HG02763 (cell line): ENCODE measurements around the gene TPRG1.

Experiments
- ATAC-seq: cut with Tn5 transposase; IDR thresholded peaks from one replicate; pipeline ENCODE4 v1.9.1; 2021; ENCODE audit warnings: mild to moderate bottlenecking, moderate library complexity; ENCODE audit not compliant: unreplicated experiment

TPRG1 gene

DNA sequence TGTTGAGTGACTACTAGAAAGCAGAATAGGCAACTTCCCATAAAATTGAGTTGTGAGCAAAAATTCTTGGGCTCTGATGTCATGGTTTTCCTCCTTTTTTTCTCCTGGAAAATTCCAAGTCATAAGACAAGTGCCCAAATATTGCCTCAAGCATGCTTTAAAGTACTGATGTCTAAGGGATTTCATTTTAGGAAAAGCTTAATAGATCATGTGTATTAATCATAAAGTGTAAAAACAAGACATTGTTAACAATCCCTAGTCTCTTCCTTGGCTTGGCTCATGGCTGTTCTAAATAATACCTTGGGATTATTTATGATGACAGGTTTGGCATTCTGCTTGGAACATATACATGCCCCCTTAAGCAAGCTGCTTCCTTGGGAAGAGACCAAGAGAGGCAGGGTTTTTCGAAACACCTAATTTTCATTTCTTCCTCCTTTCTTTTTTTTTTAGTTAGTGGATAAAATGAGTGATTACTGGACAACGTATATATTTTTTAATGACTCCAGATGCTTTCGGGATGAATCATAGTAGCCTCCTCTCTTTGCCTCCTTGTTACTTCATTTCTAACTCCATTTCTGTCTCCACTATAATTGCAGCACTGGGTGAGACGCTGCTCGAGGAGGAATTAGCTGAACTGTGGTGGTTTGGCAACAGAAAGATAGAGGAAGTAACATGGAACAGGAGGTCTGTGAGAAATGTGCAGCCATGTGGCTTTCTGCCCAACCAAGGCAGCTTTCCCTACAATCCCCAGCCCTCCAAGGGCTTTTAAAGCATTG, 104.9 kb downstream of the TPRG1 start:
- ATAC-seq: no peak

DNA sequence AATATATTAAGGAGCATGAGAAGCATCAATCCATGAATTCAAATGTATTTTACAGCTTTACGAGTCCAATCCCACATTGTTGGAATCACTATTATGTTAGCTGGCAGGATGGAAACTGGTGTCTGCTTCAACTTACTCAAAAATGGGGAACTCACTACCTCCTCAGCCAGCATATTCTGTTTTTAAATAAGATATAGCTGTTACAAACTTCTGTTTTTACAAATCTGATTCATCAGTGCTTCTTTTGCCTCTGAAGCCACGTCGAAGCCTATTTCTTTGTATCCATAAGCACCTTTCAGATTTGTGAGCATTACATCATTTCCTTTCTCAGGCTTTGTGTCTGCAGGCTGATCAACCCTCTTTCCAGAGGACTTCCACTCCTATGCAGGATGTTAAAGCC, 105.9 kb downstream of the TPRG1 start:
- no peak for ATAC-seq

DNA sequence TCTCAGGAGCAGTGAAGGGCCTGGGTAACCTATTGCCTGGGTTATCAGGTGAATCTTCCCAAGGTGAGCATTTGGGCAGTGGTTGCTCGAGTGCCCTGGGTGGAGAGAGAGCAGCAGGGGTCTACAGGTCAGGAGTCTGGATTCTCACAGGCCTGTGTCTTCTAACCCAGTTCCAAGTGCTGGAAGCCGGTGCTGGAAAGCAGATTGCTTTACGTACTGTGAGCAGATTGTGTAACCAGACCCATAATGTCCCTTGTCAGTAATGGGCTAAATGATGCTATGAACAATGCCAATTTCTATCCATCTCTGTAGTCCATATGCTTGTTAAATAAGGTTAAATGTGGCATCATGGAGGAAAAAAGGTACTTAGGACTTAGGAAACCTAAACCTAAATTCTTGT, 106.5 kb downstream of the TPRG1 start:
- no peak for ATAC-seq

DNA sequence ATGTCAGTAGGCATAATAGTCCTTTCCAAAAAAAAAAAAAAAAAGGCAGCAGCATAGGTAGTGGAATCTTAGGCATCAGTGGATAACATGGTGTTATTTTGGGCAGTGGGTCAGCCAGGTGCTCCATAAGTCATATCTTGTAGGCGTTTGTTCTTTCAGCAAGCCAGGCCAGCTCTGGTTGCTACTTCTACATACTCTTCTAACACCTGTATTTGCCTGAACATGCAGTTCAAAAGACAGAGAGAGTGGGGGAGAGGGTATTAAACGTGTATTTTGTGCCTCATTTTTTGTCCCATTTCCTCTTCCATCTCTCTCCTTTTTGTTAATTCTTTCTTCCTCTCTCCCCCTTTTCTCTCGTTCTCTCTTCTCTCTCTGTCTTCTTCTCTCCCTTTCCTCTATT, 110.4 kb downstream of the TPRG1 start:
- no peak for ATAC-seq

DNA sequence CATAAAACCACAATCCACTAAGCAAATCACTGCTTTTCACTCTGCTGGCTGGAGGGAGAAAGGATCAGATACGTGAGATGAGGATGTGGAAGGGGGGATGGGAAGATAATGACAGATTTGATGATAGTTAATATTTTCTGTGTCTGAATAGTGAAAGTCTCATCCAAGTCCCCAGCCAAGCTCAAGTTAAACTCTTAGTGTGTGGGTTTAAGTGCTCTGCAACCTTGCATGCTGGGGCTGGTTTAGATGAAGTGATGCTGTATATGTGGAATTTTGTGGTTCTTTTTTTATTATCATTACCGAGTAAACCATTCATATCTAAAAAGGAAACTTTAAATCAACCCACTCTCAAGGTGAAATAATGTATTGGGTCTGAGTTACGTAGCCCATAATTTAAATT, 111.0 kb downstream of the TPRG1 start:
- no peak for ATAC-seq

DNA sequence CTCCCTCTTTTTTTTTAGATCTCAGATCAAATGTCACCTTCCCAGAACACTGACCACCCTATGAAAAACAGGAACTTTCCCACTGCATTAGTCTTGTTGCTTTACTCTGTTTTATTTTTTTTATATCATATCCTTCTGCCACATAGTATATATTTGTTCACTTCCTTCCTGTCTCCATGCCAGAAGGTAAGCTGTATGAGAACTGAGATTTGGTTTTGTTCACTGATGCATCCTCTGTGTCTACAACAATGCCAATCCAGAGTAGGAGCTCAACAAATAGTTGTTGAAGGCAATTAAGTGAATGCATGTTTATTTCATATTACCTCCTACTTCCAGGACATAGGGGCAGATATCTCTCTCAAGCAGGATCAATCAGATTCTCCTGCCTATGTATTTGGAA, 114.4 kb downstream of the TPRG1 start:
- ATAC-seq: no peak

DNA sequence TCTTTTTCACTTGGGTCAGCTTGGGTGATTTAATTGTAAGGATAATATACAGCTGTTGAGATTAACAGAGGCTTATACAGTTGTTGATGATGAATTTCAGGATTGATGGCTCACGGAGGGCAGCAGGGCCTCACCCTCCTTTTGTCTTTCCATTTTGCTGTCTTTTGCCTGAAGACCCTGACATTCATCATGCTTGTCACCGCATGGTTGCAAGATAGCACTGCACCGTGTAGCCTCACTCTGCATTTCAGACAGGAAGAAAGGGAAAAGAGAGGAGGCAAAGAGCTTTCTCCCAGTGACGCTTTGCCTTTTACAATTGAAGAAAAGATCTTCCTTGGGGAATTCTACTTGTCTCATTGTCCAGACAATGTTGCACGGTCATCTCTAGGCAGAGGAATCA, 115.1 kb downstream of the TPRG1 start:
- no peak for ATAC-seq

DNA sequence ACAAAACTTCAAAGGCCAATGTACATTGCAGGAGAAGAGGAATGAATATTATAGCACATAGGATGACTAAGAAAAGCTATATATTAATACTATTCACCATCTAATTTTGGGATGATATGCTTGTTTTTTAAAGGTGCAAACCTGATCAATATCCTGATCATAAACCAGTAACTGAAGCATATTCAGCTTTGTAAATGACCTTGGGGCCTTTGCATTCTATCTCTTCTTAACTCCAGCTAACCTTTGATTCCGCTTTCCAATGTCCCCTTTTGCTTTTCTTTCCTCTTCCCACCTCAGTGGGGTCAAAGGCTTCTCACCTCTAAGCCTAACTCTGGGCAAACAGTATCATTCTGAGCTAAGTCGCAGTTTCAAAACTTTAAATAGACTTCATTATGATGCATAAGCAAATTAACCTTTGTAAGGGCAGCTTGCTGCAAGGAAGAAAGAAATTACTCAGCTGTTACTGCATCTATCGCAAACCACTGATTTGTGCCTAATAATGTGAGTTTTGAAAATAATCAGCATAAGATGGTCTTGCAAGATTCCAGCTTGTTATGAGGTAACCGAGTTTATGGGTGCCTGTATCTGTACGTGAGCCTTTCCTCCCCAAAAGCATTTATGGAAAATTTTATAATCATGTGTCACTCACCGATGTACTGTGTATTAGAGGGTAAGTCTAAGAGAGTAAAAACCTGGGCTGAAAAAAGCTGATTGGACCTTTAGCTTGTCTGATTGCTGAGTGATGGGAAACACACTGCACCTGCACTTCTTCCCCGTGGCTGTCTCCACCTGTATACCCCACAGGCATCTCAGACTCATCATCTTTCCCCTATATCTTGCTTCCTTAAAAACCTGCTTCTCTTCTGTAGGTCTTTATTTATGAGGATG, 116.8 kb downstream of the TPRG1 start:
- peak; percentile 81 for ATAC-seq

DNA sequence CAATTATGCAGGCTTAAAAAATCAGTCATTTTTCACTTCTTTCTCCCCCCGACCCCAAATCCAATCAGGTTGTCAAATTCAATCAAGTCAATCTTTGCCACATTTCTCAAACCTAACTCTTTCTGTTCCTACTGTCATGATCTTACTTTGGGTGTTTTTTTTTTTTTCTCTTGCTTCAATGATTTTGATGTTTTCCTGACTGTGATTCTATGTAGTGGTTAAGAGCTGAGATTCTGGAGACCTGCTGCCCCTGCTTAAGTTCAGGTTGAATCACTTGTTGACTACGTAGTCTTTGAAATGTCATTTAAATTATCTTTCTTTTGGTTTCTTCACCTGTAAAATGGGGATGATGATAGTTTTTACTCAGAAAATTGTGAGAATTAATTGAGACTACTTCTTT, 117.5 kb downstream of the TPRG1 start:
- no peak for ATAC-seq

DNA sequence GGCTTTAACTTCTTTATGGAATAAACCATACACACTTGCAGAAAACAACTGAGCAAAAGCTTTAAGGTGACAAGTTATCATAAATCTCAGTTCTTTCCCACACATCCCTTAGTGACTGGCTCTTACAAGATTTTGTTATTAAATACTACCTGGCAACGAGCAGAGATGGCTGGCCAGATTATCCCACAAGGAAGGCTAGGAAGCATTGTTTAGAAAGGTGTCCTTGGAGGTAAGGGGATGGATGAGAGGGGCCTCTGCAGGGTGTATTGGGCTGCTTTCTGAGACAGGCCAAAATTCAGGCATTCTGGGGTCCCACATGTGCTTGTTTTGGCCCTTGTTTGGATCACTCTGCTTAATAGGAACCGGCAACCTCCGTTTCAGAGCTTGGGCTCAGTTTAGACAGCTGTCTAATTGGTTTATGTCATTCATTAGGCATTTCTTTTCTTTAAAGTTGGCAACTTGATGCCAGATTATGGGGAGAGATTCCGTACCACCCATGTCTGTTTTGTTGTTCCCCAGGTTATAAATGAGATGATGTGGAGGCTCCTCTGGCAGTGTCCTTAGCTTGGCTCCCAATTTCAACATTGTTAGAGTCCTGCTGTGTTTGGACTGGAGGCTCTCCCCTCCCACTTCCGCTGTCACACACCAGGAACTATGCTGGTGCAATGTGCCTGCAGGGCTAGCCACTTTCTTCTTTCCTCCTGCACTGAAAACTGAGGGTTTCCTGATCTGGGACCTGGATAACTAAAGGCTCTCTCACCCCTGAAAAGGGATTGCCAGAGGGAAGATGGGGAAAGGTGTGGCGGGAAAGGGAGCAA, 121.1 kb downstream of the TPRG1 start:
- ATAC-seq: no peak

DNA sequence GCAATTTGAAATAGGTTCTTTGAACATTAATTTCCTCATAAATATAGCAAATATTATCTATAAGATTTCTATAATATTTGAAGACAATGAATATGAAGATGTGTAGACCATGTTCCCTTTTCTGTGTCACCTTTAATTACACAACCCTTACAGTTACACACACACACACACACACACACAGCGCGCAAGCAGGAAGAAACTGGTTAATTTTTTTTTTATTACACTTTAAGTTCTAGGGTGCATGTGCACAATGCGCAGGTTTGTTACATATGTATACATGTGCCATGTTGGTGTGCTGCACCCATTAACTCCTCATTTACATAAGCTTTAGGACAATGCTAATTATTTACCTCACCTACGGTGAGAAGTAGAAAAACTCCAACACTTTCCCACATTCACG, 122.9 kb downstream of the TPRG1 start:
- ATAC-seq: no peak

DNA sequence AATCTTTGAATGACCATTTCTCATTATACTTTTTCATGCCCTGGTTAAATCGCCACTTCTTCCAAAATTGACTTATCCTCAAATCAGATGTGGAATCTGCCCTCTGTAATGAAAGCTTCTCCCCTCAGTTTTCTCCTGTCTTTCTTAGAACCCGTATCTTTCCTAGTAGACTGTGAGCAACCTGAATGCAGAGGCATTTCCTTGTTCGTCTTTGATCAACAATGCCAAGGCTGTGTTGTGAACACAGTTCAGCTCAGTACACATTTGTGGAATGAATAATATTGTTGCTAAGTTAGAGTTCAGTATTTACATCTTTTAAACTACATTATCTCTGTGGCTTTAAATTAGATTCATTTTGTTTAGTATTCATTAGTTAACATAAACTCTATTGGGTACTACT, 123.3 kb downstream of the TPRG1 start:
- no peak for ATAC-seq

DNA sequence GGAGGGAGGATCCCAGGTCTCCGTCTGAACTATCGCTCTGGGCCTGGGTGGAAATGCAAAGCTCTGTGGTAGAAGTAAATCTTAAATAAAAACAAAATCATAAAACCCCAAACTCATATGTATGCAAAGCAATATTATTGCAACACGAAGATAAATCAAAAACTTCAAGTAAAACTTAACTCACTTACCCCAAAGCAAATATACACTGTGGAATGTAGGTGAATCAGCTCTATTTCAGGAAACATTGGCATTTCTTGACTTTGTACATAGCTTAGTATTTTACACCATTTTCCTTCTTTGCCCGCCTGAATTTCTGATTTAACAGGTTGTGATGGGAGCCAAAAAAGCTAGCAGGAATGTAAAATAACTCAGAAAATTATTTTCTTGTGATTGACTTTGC, 126.2 kb downstream of the TPRG1 start:
- ATAC-seq: no peak

DNA sequence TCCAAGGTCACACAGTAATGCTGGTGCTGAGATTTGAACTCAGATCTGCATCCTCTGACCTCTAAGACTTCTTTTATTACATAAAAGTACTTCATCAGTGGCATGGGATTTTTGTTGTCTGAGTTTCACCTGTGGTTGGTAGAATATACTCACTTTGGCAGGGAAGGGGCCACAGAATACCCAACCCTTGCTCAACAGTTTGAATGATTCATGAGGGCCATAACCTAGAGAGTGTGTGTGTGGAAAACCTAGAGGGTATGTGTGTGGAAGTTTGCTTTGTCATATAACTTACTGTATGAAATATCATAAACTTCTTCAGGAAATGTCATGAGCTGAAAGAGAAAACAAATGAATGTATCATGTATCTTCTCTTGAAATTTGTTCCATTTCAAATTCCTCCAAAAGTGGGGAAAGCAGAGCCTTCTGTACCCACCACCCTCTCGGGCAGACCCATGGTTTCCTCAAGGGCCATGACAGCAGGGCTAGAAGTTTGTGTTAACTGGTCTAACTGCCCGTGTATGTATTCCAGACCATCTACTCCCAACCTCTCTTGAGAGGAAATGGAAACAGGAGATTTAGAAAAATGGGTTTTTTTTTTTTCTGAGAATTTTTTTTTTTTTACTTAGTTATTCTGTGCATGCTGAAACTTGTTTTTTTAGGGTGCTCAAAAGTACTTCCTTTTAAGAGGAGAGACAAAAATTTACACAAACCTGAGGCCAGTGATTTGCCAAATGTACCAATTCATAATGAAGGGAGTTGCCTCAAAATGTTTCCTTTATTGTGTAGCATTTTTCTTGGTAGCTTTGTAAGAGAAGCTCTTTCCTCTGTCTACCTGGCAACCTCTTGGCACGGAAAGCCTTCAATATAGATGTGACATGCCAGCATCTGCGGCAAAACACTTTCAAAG, 127.0 kb downstream of the TPRG1 start:
- no peak for ATAC-seq

DNA sequence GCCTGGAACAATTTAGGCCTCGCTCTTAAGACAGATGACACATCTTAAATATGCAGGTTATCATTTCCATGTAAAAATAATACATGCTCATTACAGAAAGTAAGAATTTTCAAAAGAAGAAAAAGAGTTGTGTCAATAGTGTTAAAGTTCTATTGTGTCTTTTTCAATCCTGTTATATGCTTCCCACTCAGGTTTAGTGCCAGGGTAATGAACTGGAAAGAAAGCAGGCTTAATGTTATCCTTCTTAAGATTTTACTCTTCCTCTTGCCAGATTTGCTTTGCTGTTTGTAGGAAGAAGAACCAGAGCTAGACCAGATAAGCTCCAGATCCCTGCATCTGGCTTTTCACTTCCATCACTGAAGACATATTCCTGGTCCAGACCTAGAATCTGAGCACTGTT, 128.6 kb downstream of the TPRG1 start:
- ATAC-seq: no peak

DNA sequence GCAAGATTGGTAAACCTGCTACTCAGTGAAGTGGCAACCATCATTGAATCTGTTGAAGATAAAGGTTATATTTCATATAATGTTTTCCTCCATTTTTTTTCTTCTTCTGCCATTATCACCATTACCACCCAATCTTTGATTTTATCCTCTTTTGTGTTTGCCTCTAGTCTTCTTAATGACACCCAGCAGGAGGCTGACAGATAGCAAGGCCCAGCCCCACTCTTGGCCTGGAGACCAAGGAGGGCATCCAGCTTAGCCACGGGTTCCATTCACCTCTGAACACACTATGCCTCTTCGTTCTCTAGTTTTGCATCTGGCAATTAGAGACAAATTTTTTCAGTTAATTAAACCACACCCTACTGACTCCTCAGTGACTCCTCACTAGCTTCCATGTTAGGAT, 129.7 kb downstream of the TPRG1 start:
- no peak for ATAC-seq

DNA sequence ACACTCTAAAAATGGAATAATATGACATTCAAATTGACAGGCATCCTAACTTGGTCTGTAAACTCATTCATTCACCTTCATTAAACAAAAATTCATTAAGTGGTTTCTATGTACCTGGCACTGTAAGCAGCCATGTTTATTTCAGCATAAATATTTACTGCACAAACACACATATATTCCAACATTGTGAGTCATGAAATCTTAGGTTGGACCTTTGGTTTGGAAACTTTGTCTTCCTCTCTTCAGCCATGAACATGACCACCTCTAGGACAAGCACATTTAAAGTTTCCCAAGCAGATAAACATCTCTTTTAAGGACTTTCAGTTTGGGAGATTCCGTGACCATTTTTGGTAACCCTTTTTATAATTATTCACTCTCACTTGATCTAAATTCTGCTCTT, 131.8 kb downstream of the TPRG1 start:
- ATAC-seq: no peak

DNA sequence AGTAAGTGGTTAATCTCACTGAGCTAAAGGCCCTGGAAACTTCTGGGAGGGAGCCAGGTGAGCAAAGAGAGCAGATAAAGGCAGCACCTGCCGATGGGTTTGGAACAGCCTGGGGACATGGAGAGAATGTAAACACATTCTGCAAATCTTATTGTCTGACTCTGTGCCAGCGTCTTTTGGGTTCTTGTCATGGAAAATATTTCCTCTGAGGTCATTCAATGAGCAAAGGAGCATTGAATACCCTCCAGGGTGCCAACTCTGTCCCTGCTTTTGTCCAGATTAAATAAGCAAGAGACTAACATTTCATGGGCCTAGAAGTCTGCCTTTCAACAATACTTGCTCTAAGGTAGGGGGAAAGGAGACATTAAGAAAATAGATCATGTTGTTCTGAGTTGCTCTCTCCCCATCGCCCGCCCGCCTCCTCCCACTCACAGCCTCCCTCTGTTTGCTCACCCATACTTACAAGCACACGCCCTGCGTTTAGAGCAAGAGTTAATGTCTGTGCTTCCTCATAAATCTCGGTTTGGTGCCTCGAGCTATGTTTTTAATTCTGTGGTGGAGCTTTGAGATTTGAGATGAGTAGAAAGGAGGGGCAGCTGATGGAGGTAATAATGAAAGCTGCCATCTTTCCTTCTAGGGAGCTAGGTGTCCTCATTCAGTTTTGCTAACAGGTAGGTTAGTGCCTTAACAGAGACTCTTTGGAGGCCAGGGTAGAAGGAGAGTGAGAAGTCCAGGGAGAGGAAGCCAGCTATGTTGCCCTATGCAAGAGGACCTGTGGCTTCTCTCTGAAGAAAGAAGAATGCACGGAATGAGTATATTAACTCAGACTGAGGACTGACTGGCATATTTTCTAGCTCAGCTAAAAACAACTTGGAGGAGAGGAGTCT, 132.9 kb downstream of the TPRG1 start:
- no peak for ATAC-seq

DNA sequence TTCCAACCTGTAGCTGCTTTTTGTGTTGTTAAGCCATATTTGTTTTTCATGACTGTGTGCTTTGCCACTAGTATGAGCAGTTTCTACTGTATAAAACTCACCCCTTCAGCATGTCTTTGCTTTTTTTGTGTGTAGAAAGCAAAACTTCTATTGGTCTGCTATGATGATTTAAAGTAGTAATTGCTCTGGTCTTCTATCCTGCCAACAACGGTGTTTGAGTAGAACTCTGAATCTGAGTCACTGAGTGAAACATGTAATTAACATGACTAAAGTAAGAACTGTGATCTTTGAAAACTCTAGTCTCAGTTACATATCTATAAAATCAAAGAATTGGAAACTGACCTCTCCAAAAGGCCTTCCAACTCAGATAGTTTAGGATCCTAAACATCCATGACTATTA, 133.6 kb downstream of the TPRG1 start:
- peak; percentile 40 for ATAC-seq
